ENCODE measurements around the gene ZKSCAN3.
A peak's percentile ranks its signal among the peaks of the same experiment; 100 is the strongest.
"Not testable (repeated sequence)": the region's sequence is repeated elsewhere in the genome, so short reads cannot be mapped to it uniquely, and the experiment has no call there.

The ZKSCAN3 gene

GRCh38 chr6:28349892-28350737, at the start of gene ZKSCAN3:
Gene ZKSCAN3 (plus strand): TSS chr6:28349947. CDS start chr6:28359587, 9,640 bp downstream.
- DNase-seq: peak; percentile 42 to 72 (median 60)

GRCh38 chr6:28303570-28303969, 46.2 kb upstream of the ZKSCAN3 start:
- no peak for DNase-seq

- not testable (repeated sequence) for DNase-seq
Observed at GRCh38 chr6:28306363-28306762, 43.4 kb upstream of the ZKSCAN3 start.

- no peak for DNase-seq
Observed at GRCh38 chr6:28311139-28311823, 38.5 kb upstream of the ZKSCAN3 start.

- DNase-seq: no peak
Observed at GRCh38 chr6:28312939-28313338, 36.8 kb upstream of the ZKSCAN3 start.

GRCh38 chr6:28315628-28316027, 34.1 kb upstream of the ZKSCAN3 start:
- no peak for DNase-seq

GRCh38 chr6:28317866-28318265, 31.9 kb upstream of the ZKSCAN3 start:
- DNase-seq: not testable (repeated sequence)

GRCh38 chr6:28322661-28323060, 27.1 kb upstream of the ZKSCAN3 start:
- DNase-seq: no peak

GRCh38 chr6:28323813-28324424, 25.8 kb upstream of the ZKSCAN3 start:
- no peak for DNase-seq

GRCh38 chr6:28326371-28326948, 23.3 kb upstream of the ZKSCAN3 start:
- no peak for DNase-seq

GRCh38 chr6:28330041-28330440, 19.7 kb upstream of the ZKSCAN3 start:
- no peak for DNase-seq

- no peak for DNase-seq
Observed at GRCh38 chr6:28333047-28333446, 16.7 kb upstream of the ZKSCAN3 start.

- no peak for DNase-seq
Observed at GRCh38 chr6:28333599-28334018, 16.1 kb upstream of the ZKSCAN3 start.

- no peak for DNase-seq
Observed at GRCh38 chr6:28334286-28335039, 15.3 kb upstream of the ZKSCAN3 start.

- DNase-seq: no peak
Observed at GRCh38 chr6:28335040-28335563, 14.6 kb upstream of the ZKSCAN3 start.

- peak; percentile 25 to 57 (median 40) for DNase-seq
Observed at GRCh38 chr6:28335564-28336283, 14.0 kb upstream of the ZKSCAN3 start, which contains the start of gene ZSCAN31. Gene ZSCAN31 (minus strand): TSS chr6:28336148. CDS start chr6:28329683, 6,465 bp downstream.

- no peak for DNase-seq
Observed at GRCh38 chr6:28336284-28337120, 13.2 kb upstream of the ZKSCAN3 start.

GRCh38 chr6:28337121-28337520, 12.6 kb upstream of the ZKSCAN3 start:
- DNase-seq: no peak

- DNase-seq: no peak
Observed at GRCh38 chr6:28340310-28341095, 9.2 kb upstream of the ZKSCAN3 start.
